Activated CD4-positive, CD25-positive, alpha-beta regulatory T cell (primary cell): ENCODE results near the gene ZNF100.
A peak's percentile ranks its signal among the peaks of the same experiment; 100 is the strongest.
"Not testable (repeated sequence)": the region's sequence is repeated elsewhere in the genome, so short reads cannot be mapped to it uniquely, and the experiment has no call there.

Experiments used
- DNase-seq, 4 experiments: peaks; one replicate each; lab custom pipeline; 2025; lab: John Stamatoyannopoulos, UW

Gene ZNF100

DNA sequence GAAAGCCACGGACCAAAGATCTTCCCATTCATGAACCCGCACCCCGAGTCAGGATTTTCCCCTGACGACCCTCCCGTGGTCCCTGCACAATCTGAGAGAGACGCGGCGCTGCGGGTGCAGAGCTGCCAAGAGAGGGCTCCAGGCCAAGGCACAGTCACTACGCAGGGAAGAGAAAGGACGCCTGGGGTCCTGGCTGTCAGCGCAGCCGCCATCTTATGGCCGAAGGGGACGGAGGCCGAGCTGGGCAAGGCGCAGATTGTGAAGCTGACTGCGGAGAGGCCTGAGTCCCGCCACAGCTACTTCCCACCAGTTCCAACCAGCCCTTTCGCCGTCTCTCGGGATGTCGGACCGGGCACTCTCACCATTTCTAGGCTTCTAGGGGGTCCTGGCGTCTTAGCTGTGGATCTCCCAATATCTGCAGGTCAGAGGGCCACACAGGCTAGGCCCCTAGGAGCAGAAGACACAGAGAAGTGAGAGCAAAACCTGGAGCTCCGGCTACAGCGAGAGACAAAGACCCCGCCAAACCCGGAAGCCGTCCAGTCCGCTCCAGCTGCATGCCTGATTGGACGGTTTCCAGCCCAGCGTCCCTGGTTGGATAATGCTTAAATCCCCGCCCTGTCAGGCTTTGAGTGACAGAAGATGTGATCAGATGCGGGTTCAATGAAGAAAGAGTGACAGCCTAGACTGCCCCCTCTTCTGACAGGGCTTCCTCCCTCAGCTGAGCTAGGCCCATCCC, at the start of gene ZNF100:
Gene ZNF100, minus strand, starts transcription at position 515 of the 736 bp plus-strand sequence. Its CDS starts 150 bp downstream, at position 365.
- peak; percentile 54 to 75 (median 70) for DNase-seq

DNA sequence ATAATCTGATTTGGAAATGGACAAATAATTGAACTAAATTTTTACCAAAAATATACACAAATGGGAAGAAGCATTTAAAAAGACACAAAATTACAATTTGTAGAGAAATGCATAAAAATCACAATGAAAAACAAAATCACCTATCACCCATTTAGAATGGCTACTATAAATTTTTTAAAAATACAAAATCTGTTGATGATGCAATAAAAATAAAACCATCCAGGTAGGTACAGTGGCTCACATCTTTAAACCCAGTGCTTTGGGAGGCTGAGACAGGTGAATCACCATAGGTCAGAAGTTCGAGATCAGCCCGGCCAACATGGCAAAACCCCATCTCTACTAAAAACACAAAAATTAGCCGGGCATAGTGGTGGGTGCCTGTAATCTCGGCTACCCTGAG, 45.1 kb upstream of the ZNF100 start:
- no peak for DNase-seq

GRCh38 chr19:21808400-21809000, 41.1 kb upstream of the ZNF100 start:
- not testable (repeated sequence) for DNase-seq

- DNase-seq: no peak
These were observed 22.2 kb upstream of the ZNF100 start for GRCh38 chr19:21789466-21790085.

DNA sequence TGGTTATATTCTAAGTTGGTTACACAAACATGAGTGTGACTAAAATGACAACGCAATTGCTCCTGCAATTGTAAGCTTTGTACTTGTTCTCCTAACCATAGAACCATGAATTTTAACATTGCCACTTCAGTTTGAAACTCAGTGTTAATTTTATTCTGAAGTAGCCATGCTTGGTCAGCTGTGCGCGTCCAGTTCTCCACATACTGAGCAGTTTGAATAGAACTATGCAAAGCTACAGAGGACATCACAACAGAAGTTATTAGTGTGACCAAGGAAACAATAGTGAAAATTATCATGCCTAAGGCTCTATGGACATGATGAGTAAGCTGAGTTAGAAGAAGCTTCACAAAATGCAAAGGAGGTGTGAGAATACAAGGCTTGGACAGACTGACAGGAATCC, 19.6 kb upstream of the ZNF100 start:
- DNase-seq: no peak

GRCh38 chr19:21775792-21776191, 8.4 kb upstream of the ZNF100 start:
- DNase-seq: not testable (repeated sequence)

DNA sequence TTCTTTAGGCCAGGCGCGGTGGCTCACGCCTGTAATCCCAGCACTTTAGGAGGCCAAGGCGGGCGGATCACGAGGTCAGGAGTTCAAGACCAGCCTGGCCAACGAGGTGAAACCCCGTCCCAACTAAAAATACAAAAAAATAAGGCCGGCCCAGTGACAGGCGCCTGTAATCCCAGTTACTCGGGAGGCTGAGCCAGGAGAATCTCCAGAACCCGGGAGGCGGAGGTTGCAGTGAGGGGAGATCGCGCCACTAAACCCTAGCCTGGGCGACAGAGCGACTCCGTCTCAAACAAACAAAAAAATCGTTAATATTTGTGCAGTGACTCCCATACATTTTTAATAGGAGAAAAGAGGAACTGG, 694 bp downstream of the ZNF100 start:
- DNase-seq: not testable (repeated sequence)

DNA sequence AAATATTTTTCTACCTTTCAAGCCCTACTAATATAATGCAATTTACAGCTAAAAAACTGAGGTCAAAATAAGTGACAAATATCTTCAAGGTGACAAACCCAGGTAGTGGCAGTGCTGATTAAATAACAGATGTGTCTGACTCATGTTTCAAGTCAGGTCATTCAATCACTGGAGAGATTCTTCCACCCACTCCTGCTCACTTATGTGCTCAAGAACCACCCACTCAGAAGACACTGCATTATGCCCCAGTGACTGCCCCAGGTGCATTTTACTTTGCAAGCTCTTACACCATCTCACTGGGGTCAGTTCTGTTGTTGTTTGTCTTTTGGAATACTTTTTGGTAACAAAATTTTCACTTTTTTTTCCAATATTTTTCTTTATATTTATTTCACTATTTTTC, 2.2 kb downstream of the ZNF100 start:
- DNase-seq: no peak

DNA sequence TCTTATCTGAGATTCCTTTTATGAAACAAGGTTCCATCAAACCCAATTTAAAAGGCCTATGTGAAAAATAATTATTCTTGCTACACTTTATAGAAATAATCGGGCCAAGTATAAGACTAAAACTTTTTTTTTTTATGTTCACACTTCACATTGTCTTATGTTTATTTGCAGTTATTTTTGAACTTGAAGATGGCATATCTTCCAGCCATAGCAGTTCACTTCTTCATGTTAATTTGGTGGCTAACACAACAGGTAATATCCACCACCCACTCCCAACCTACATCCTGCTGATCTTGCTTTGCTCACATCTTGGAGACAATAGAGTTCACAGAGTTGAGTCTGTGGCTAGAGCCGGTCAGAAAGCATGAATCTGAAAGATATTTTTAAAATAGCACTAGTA, 5.8 kb downstream of the ZNF100 start:
- not testable (repeated sequence) for DNase-seq

GRCh38 chr19:21758296-21758695, 9.1 kb downstream of the ZNF100 start:
- DNase-seq: no peak

DNA sequence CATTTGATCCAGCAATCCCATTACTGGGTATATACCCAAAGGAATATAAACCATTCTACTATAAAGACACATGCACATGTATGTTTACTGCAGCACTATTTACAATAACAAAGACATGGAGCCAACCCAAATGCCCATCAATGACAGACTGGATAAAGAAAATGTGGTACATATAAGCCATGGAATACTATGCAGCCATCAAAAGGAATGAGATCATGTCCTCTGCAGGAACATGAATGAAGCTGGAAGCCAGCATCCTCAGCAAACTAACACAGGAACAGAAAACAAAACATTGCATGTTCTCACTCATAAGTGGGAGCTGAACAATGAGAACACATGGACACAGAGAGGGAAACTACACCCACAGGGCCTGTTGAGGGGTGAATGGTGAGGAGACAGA, 11.8 kb downstream of the ZNF100 start:
- not testable (repeated sequence) for DNase-seq

- no peak for DNase-seq
These were observed 16.0 kb downstream of the ZNF100 start for GRCh38 chr19:21751384-21751783.

DNA sequence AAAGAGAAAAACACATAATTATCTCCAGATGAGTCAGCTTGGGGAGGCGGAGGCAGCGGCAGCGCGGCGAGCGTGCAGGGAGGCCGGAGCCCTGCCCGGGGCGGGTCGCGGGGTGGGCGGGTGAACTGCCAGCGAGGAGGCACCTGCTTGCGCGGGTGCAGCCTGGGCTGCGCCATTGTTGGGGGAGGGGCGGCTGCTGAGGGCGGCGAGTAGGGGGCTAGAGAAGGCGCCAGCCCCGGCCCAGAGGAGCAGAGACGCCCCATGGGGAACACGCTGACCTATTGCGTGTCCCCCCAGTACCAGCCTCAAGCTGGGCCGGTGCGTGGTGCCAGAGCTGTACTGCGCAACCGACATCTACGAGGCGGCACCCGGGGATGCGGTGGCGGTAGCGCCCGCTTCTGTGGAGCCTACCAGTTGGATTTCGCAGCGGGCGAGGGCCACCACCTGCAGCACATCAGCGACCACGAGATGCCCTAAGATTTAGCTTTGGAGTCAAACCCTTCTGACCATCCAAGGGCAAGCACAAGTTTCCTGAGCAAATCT, 16.7 kb downstream of the ZNF100 start:
- DNase-seq: peak in 1 of 4 experiments; percentile 2

- DNase-seq: no peak
These were observed 18.3 kb downstream of the ZNF100 start for GRCh38 chr19:21749090-21749489.

- DNase-seq: no peak
These were observed 19.3 kb downstream of the ZNF100 start for GRCh38 chr19:21748088-21748487.

- DNase-seq: no peak
These were observed 26.8 kb downstream of the ZNF100 start for GRCh38 chr19:21740559-21740958.

DNA sequence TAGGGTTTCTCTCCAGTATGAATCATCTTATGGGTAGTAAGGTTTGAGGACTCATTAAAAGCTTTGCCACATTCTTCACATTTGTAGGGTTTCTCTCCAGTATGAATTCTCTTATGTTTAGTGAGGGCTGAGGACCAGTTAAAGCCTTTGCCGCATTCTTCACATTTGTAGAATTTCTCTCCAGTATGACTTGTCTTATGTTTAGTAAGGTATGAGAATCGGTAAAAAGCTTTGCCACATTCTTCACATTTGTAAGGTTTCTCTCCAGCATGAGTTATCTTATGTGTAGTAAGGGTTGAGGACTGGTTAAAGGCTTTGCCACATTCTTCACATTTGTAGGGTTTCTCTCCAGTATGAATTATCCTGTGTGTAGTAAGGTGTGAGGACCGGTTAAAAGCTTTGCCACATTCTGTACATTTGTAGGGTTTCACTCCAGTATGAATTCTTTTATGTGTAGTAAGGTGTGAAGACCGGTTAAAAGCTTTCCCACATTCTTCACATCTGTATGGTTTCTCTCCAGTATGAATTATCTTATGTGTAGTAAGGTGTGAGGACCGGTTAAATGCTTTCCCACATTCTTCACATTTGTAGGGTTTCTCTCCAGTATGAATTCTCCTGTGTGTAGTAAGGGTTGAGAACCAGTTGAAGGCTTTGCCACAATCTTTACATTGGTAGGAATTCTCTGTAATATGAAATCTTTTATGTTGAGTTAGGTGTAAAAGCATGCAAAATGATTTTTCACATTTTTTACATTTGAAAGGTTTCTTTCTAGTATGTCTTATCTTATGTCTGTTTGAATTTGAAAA, 40.2 kb downstream of the ZNF100 start:
- DNase-seq: not testable (repeated sequence)

GRCh38 chr19:21713761-21714160, 53.6 kb downstream of the ZNF100 start:
- DNase-seq: no peak

GRCh38 chr19:21709464-21709863, 57.9 kb downstream of the ZNF100 start:
- DNase-seq: no peak

GRCh38 chr19:21707878-21708277, 59.5 kb downstream of the ZNF100 start:
- DNase-seq: not testable (repeated sequence)

DNA sequence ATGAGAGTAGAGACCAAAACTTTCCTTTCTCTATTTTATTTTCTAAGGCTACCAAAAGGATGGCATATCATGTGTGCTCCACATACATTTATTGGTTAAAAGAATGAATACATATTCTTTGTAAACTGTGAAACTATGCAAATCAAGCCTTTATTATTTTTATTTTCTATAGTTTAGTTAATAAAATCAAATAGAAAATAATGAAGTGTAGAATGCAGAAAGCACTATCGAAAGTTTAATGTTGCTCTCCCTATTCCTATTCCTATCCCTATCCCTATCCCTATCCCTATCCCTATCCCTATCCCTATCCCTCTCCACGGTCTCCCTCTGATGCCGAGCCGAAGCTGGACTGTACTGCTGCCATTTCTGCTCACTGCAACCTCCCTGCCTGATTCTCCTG, 60.3 kb downstream of the ZNF100 start:
- DNase-seq: no peak

- no peak for DNase-seq
These were observed 62.0 kb downstream of the ZNF100 start for GRCh38 chr19:21705393-21705792.
